Left cardiac atrium (tissue), 4 donors: ENCODE results near the gene TPSD1. TPM values are rescaled to one million over a fixed set of nuclear protein-coding genes. Genes with fewer than 3 reads are reported as not detected.
"Not testable (repeated sequence)": the region's sequence is repeated elsewhere in the genome, so short reads cannot be mapped to it uniquely, and the experiment has no call there.

Experiments
- ATAC-seq, 2 donors: fragments of 200-7000 bp; cut with Tn5 transposase; one replicate each; pipeline ENCODE4 v1.9.1; 2020; ENCODE audit warnings: mild to moderate bottlenecking in 2 of 2, moderate library complexity in 2 of 2
- DNase-seq: peaks from one replicate; pipeline ENCODE4 v3.0.0-alpha.2; 2020
- intact Hi-C, 2 donors: fragments of 100-400 bp; cut with DNase I; formaldehyde crosslinking; loops; one replicate each; pipeline versions ENCODE4 v1.14.1 to v1.15.1; 2022 to 2023
- long read RNA-seq: library from polyadenylated mRNA; unstranded; transcript quantifications from one replicate; pipeline ENCODE4 v2.0.0, GENCODE V29; 2021
- total RNA-seq, 2 donors: library from RNA; stranded (reverse); fragmentation: NEBNext Ultra II Directional; extraction: Animal tissue kit (Norgen Biotek cat#: 25700); gene quantifications; one replicate each; pipeline ENCODE4 v1.2.1, GENCODE V29; 2021
- donor health status: DM: no; HTN: yes; CAD: no.
- donor health status: DM: no; HTN: yes; CAD: no; lungs with severe emphysema.
- donor health status: DM: yes; HTN: yes; CAD: no.
- donor health status: Dilated cardiomyopathy.

The TPSD1 gene
- total RNA-seq: under 1 TPM in 1 of 2 donors, not detected in 1; 0.91 TPM
- long read RNA-seq: 0 reads

- ATAC-seq, intact Hi-C loops, DNase-seq: not testable (repeated sequence)
Observed at GRCh38 chr16:1255276-1256122, at the start of gene TPSD1. TSS of gene TPSD1 (plus strand) at chr16:1256069. CDS start at chr16:1256281, 212 bp downstream.

GRCh38 chr16:1206326-1206725 is 49.5 kb upstream of the TPSD1 start:
- DNase-seq (no peak), ATAC-seq (no peak)
- intact Hi-C loops: no loop called here

GRCh38 chr16:1206786-1207185 is 49.1 kb upstream of the TPSD1 start:
- intact Hi-C loops: no loop called here
- DNase-seq: no peak
- no peak for ATAC-seq

- DNase-seq: no peak
- intact Hi-C loops: no loop called here
- ATAC-seq: no peak
Observed at GRCh38 chr16:1208239-1208830, 47.5 kb upstream of the TPSD1 start.

- ATAC-seq (no peak), DNase-seq (no peak)
- intact Hi-C loops: no loop called here
Observed at GRCh38 chr16:1209081-1209480, 46.8 kb upstream of the TPSD1 start.

GRCh38 chr16:1210461-1210860 is 45.4 kb upstream of the TPSD1 start:
- ATAC-seq (no peak), DNase-seq (no peak)
- intact Hi-C loops: no loop called here

GRCh38 chr16:1211451-1212268 is 44.2 kb upstream of the TPSD1 start:
- DNase-seq: no peak
- intact Hi-C loops: no loop called here
- no peak for ATAC-seq

- intact Hi-C loops: no loop called here
- DNase-seq: no peak
- no peak for ATAC-seq
Observed at GRCh38 chr16:1212616-1213194, 43.2 kb upstream of the TPSD1 start.

GRCh38 chr16:1213231-1213630 is 42.6 kb upstream of the TPSD1 start:
- intact Hi-C loops: no loop called here
- ATAC-seq (no peak), DNase-seq (no peak)

- ATAC-seq: no peak
- intact Hi-C loops: no loop called here
- no peak for DNase-seq
Observed at GRCh38 chr16:1213796-1214372, 42.0 kb upstream of the TPSD1 start.

GRCh38 chr16:1214719-1215118 is 41.1 kb upstream of the TPSD1 start:
- DNase-seq: no peak
- no peak for ATAC-seq
- intact Hi-C loops: no loop called here

GRCh38 chr16:1215574-1216295 is 40.1 kb upstream of the TPSD1 start:
- intact Hi-C loops: no loop called here
- ATAC-seq (no peak), DNase-seq (no peak)

- intact Hi-C loops: no loop called here
- ATAC-seq (no peak), DNase-seq (no peak)
Observed at GRCh38 chr16:1216296-1216619, 39.6 kb upstream of the TPSD1 start.

GRCh38 chr16:1216681-1217400 is 39.0 kb upstream of the TPSD1 start:
- intact Hi-C loops: no loop called here
- ATAC-seq (no peak), DNase-seq (no peak)

GRCh38 chr16:1217526-1217925 is 38.3 kb upstream of the TPSD1 start:
- no peak for DNase-seq
- intact Hi-C loops: no loop called here
- no peak for ATAC-seq

- DNase-seq (no peak), ATAC-seq (no peak)
- intact Hi-C loops: no loop called here
Observed at GRCh38 chr16:1218061-1218929, 37.6 kb upstream of the TPSD1 start.

GRCh38 chr16:1218930-1219611 is 36.8 kb upstream of the TPSD1 start:
- DNase-seq (no peak), ATAC-seq (no peak)
- intact Hi-C loops: no loop called here
